ENCODE results near the gene PSMD4. TPM values are rescaled to one million over a fixed set of nuclear protein-coding genes. Genes with fewer than 3 reads are reported as not detected.

PSMD4 gene
- total RNA-seq, 1 donor from 2014 or later, result 186 TPM

GRCh38 chr1:151290709-151291303 is 36.3 kb downstream of the PSMD4 start:
- peaks cover 26% of the 10 kb centered on the region for H3K36me3 Mint-ChIP-seq (ENCODE audit: low read depth, unreplicated experiment)
- TF ChIP-seq, protein P1, sequence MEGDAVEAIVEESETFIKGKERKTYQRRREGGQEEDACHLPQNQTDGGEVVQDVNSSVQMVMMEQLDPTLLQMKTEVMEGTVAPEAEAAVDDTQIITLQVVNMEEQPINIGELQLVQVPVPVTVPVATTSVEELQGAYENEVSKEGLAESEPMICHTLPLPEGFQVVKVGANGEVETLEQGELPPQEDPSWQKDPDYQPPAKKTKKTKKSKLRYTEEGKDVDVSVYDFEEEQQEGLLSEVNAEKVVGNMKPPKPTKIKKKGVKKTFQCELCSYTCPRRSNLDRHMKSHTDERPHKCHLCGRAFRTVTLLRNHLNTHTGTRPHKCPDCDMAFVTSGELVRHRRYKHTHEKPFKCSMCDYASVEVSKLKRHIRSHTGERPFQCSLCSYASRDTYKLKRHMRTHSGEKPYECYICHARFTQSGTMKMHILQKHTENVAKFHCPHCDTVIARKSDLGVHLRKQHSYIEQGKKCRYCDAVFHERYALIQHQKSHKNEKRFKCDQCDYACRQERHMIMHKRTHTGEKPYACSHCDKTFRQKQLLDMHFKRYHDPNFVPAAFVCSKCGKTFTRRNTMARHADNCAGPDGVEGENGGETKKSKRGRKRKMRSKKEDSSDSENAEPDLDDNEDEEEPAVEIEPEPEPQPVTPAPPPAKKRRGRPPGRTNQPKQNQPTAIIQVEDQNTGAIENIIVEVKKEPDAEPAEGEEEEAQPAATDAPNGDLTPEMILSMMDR (IDR thresholded peaks at IDR 0.05; ENCODE audit: unreplicated experiment), result no peak
- no peak for DNase-seq (ENCODE audit: low spot score)
- H3K4me1 Mint-ChIP-seq (ENCODE audit: unreplicated experiment), result peaks cover 15% of the 10 kb centered on the region
- peaks cover 19% of the 10 kb centered on the region for H3K27me3 Mint-ChIP-seq (ENCODE audit: unreplicated experiment)
- no peak overlapping the region for H3K27ac Mint-ChIP-seq (ENCODE audit: unreplicated experiment)
- H3K4me3 Mint-ChIP-seq (ENCODE audit: unreplicated experiment), result no peak overlapping the region
- no peaks in the 10 kb centered on the region for H3K9me3 Mint-ChIP-seq (ENCODE audit: unreplicated experiment)

DNA sequence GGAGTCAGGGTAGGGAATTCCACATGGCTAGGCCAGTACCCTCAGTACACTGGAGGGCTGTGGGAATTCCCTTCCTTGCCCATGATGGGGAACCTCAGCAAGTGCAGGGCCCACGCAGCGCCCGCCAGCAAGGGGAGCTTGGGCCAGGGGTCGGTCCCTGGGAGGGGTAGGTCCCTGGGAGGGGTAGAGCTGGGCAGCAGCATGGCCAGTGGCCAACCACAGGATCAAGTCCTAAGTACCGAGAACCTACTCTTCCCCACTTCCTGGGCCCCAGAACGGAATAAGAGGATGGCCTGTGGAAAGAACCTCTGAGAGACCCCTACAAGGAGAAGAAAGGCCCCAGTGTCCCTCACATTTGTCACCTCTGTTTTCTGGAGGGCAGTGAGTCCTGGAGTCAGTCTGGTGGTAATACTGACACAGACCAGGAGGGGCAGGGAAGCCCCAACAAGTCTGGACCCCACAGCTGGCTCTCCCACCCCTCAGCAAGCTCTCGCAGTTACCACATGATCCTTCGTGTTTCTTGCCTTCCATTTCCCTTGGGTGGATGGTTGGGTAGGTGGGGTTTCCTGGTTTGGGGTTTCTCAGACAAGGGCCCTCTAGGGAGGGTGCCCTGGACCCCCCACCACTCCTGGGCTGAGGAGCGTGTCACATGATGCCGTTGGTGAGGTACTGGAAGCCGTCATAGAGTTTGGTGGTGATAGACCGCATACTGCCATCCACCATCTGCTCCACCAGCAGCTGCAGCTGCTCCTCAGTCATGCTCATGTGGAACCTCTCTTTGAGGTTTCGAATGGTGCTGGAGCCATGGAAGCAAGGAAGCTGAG is 37.9 kb downstream of the PSMD4 start:
- H3K36me3 Mint-ChIP-seq (ENCODE audit: low read depth, unreplicated experiment), result peaks cover 21% of the 10 kb centered on the region
- H3K4me1 Mint-ChIP-seq (ENCODE audit: unreplicated experiment), result peaks cover 15% of the 10 kb centered on the region
- no peak overlapping the region for H3K27ac Mint-ChIP-seq (ENCODE audit: unreplicated experiment)
- no peaks in the 10 kb centered on the region for H3K9me3 Mint-ChIP-seq (ENCODE audit: unreplicated experiment)
- H3K27me3 Mint-ChIP-seq (ENCODE audit: unreplicated experiment), result peaks cover 21% of the 10 kb centered on the region
- H3K4me3 Mint-ChIP-seq (ENCODE audit: unreplicated experiment), result no peak overlapping the region
- TF ChIP-seq, protein P1 (IDR thresholded peaks at IDR 0.05; ENCODE audit: unreplicated experiment), result peak; percentile 24
- no peak for DNase-seq (ENCODE audit: low spot score)

DNA sequence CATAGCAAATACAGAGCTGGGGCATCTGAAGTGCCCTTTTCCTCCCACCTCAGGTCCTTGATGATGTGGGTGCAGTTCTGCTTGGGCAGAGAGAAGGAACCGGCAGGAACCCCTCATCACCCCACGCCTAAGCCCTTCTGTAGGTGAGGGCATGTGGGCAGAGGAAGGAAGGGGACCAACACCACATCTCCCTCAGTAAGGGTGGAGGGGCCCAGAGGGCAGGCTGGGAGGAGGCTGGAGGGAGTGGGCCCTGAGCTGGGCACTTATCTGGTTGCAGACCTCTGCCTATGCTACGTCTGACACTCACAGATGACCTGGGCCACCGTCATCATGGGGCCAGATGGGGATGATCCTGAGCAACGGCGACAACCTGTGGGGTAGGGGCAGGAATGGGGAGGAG is 38.6 kb downstream of the PSMD4 start:
- no peak overlapping the region for H3K4me3 Mint-ChIP-seq (ENCODE audit: unreplicated experiment)
- peaks cover 15% of the 10 kb centered on the region for H3K4me1 Mint-ChIP-seq (ENCODE audit: unreplicated experiment)
- peaks cover 20% of the 10 kb centered on the region for H3K27me3 Mint-ChIP-seq (ENCODE audit: unreplicated experiment)
- no peak for DNase-seq (ENCODE audit: low spot score)
- TF ChIP-seq, protein P1 (IDR thresholded peaks at IDR 0.05; ENCODE audit: unreplicated experiment), result no peak
- peaks cover 26% of the 10 kb centered on the region for H3K36me3 Mint-ChIP-seq (ENCODE audit: low read depth, unreplicated experiment)
- H3K27ac Mint-ChIP-seq (ENCODE audit: unreplicated experiment), result no peak overlapping the region
- H3K9me3 Mint-ChIP-seq (ENCODE audit: unreplicated experiment), result no peaks in the 10 kb centered on the region

GRCh38 chr1:151294742-151295462 is 40.4 kb downstream of the PSMD4 start:
- TF ChIP-seq, protein P1 (IDR thresholded peaks at IDR 0.05; ENCODE audit: unreplicated experiment), result no peak
- H3K4me1 Mint-ChIP-seq (ENCODE audit: unreplicated experiment), result peaks cover 15% of the 10 kb centered on the region
- no peaks in the 10 kb centered on the region for H3K9me3 Mint-ChIP-seq (ENCODE audit: unreplicated experiment)
- H3K27ac Mint-ChIP-seq (ENCODE audit: unreplicated experiment), result peak overlapping the region; percentile 57
- peaks cover 35% of the 10 kb centered on the region for H3K36me3 Mint-ChIP-seq (ENCODE audit: low read depth, unreplicated experiment)
- no peak overlapping the region for H3K4me3 Mint-ChIP-seq (ENCODE audit: unreplicated experiment)
- H3K27me3 Mint-ChIP-seq (ENCODE audit: unreplicated experiment), result peaks cover 13% of the 10 kb centered on the region
- DNase-seq (ENCODE audit: low spot score), result no peak

All from endothelial cell (in vitro differentiated cells).